Stimulated activated CD4-positive, alpha-beta T cell treated with anti-CD3 and anti-CD28 coated beads, Interleukin-2, amount 100 ng/mL, for 48 hours (primary cell): ENCODE results near the gene CYTH3.

ENCODE experiments used
- DNase-seq, 2 donors: peaks; one replicate each; pipeline ENCODE4 v3.0.0-alpha.2; 2020

CYTH3 gene

DNA sequence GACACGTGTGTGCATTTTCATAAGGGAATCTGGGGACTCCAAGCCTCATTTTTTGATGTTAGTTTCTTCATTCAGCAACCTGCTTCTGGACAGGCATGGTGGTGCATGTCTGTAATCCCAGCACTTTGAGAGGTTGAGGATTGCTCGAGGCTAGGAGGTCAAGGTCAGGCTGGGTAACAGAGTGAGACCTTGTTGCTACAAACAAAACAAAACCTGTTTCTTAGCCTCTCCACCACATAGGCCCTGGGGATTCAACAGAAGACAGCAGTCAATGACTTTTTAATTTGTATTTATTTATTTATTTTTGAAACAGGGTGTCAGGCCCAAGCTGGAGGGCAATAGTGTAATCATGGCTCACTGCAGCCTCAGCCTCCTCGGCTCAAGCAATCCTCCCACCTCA is 6.9 kb upstream of the CYTH3 start:
- no peak for DNase-seq

DNA sequence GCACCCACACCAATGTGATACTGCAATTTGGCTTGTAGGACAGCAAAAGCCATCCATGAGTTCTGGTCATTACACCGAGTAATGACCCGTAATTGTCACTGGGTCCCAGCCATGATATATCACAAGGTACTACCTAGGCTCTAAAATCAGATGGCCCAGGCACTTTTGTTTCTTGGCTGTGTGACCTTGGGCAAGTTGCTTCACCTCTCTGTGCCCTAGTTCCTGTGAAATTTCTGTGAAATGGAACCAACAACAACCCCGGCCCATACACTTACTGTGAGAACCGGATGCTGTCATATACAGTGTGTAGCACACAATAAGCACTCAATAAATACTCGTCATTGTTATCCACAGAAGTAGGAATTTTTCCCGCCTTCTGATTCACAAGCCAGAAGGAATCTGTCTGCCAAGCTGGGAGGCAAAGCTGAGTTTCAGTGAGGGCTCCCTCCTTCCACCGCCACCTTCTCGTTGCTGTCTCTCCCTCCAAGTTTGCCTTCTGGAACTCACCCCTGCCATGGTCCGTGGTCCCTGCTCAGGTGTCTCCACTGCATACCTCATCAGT is 6.4 kb upstream of the CYTH3 start:
- DNase-seq, result no peak

DNA sequence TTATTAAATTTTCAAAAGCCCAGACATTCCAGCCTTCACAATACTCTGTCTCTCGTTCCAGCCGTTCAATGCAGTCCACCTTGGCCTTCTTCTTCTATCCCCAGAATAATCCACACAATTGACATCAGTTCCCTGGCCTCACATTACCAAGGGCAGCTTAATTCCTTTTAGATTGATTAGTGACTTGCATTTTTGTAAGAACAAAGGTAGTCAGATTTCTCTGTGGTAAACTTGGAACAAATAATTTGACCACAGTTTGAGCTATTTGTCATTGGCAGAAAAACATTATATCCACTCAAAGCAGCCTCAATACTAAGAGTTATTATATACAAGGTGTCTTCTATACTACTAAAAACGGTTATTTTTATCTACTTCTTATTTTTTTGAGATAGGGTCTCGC is 5.1 kb upstream of the CYTH3 start:
- no peak for DNase-seq

DNA sequence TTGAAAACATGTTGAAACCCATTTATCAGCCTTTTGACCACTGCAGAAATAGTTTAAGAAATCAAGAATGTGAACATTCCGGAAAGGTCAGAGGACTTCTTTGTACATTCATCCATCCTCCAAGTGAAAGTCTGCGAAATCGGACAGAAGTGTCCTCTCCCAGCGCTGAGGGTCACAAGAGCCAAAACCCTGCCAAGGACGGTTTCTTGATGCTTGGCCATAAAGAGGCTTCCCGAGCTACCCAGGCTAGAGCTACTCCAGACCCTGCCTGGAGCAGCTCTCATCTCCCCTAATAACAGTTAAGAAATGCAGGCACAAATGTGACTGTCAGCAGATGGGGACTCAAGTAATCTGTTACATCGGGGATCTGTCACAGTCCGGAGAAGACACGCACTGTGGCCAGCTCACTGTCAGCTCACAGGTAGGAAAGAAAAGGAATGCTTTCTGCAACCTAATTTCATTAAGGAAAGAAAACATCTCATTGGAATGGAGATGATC is 4.5 kb upstream of the CYTH3 start:
- no peak for DNase-seq

DNA sequence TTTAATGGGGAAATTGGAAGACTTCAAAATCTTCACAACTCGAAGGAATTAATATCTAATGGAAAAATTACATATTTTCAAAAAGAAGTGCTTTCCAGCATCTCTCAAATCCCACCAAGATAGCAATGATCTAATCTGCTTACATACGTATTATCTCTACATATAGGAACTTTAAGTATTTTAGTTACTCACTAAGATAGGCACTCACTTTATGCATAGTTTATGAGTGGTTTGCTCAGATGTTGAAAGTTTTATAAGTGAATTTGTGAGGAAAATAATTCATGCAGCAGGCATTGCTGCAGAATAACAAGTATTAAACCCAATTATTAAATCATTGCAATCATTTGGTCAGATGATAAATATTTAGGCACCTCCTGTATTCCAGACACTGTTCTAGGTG is 2.3 kb upstream of the CYTH3 start:
- DNase-seq, result no peak

DNA sequence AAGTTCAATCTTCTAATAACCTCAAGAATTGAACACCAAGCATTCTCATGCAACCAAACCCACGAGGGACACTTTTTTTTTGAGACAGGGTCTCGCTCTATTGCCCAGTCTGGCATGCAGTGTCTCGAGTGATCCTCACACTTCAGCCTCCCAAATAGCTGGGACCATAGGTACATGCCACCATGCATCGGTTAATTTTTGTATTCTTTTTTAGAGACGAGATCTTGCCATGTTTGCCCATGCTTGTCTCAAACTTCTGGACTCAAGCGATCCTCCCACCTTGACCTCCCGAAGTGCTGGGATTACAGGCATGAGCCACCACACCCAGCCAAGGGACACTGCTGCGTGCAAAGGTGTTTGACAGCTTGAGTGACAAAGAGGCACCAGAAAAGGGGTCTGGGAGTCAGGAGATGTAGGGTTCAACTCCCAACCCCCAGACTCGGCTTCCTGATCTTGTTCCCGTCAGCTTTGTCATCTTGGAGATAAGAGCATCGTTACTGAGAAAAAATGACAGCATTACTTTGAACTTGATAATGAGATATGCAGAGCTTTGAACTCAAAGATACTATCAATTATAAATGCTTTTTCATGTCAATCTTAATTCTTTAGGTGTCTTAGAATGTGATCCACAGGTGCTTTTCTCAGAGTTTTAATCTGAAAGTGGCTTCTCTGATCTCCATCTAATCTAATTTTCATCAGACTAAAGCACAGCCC is 1.6 kb upstream of the CYTH3 start:
- no peak for DNase-seq

DNA sequence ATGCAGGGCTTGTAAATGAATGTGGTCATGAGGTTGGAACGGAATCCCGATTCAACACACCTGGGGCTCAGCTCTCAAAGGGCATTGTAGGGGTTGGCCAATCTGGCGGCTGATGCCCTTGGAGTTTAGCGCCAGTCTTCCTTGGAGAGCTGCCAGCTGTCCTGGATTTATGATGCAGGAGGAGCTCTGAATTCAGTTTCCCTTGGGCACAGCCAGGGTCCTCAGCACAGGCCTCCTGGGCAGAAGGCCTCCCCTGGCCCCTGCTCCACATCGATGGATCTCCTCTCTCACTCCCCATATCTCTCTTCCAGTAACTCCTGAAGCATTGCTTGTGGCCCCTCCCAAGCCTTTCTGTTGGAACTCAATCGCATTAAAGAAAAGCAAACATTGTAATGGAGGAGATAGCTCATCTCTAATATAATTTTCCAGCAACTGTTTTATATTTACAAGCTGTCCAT is 985 bp upstream of the CYTH3 start:
- DNase-seq, result no peak

DNA sequence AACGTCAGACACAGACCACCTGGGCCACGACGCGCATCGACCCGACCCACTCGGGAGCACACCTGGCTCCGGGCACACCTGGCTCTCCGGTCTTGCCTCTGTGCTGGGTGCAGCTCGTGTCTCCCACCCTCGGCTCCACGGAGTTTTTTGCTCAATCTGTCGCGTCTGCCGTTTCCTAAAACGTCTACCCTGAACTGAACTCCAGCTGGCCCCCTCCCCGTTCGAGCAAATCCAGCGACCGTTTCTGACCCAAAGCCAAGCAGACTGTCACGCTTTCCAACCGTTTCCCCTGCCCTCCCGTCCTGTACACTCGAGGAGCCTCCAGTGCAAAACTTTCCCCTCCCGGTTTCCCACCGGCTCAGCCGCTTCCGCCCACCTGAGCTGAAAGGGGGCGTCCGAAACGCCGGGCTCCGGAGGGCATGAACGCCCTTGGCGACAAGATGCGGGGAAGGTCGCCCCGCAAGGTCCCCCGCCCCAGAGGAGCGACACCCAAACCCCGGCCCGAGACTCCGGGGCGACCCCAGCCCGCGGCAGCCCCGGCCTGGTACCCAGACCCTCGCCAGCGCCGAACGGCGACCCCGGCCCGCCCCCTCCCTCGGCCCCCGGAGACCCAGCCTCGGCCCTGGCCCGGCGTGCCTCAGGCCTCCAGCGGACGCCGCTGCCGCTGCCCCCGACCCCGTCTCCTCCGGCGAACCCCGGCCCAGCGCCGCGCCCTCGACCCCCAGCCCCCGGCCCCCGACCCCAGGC is 557 bp downstream of the CYTH3 start:
- no peak for DNase-seq

DNA sequence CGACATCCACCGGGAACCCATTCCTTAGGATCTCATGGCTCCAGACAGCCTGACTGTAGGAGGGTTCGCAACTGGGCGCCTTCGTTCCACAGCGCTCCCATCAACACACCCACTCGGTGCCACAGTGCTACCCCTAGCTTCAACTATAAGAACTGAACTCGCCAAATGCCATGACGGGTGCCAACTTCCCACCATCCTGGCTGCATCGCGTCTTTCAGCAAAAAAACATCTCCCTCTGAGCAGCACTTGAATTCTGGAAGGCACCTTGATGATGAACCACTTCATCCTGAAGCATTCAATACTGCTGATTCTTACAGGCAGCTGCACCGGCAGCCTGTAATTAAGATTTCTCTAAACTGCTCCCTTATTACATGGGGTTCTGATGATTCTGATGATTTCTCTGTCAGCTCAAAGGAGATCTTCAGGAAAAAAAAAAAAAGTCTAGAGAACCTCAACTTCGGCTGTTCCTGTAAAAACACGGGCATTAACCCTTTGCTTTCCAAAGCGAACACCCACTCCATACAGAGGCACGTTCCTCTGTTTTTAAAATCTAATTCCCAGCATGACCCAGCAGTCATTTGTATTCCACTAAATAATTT is 1.3 kb downstream of the CYTH3 start:
- DNase-seq, result peak; percentile 19 to 21

DNA sequence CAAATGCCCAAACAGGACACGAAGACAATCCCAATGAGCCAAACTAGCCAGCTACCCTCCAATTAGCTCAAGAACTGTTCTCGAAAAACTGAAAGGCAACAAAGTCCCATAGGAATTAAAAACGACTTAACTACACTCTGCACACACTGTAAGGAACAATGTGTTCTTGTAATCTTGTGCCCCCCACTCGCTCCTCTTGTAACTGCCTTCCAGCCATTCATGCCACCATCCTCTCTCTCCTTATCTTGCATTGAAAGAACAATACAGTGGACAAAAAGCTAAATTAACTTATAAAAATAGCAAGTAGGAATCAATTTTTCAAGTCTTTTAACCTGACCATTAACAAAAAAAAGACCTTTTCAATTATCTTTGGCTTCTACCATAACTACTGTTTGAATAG is 2.9 kb downstream of the CYTH3 start:
- DNase-seq, result no peak

DNA sequence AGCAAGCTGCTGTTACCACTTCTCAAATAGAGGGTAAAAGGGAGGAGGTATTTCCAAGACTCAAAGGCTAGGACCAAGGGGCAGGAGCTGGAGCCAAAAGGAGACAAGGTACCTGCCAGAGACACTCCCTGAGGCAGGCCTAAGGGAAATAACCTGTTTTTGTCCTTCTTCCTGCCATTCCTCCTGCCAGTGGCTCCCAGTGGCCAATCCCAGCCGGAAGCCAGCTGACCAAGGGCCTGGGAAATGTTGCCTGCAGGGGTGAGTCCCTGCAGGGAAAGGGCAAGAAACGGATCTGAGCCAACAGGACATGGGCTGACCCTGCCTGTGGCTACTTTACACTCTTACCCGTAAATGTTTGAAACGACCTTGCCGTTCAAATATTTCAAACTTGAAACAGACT is 3.5 kb downstream of the CYTH3 start:
- DNase-seq, result no peak

DNA sequence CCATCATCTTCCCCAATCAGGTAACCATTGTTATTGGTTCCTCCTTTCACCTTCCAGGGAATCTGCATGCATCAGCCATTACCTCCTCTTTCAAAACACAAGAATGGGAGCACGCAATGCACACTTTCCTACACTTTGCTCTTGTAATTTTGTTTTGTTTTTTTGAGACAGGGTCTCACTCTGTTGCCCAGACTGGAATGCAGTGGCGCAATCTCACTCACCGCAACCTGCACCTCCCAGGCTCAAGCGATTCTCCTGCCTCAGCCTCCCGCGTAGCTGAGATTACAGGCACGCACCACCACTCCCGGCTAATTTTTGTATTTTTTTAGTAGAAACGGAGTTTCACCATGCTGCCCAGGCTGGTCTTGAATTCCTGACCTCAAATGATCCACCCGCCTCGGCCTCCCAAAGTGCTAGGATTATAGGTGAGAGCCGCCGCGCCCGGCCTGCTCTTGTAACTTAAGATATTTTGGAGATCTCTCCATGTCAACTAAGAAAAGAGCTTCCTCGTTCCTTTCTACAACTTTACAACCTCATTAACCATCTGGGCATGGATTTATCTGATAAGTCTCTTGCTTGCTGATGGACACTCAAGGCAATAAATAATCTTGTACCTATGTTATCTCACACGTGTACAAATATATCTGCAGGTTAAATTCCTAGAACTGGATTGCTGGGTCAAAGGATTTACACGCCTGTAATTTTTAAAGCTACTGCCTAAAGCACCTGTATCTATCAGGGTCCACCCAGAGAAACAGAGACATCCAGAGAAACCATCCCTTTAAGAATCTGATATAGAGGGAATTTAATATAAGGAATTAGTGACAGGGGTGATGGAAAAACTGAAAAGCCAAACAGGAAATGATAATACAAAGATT is 4.2 kb downstream of the CYTH3 start:
- no peak for DNase-seq

DNA sequence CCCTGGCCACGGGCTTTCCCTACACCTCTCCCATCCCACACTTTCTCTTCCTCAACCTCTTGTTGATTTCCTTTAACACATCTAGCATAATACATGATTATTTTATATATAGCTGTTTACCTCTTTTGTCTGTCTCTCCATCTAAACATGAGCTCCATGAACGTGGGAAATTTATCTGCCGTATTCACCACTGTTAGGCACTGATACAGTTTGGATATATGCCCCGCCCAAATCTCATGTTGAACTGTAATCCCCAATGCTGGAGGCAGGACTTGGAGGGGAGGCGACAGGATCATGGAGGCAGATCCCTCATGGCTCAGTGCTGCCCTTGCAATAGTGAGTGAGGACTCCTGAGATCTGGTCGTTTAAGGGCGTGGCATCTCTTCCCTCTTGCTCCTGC is 5.7 kb downstream of the CYTH3 start:
- DNase-seq, result no peak

DNA sequence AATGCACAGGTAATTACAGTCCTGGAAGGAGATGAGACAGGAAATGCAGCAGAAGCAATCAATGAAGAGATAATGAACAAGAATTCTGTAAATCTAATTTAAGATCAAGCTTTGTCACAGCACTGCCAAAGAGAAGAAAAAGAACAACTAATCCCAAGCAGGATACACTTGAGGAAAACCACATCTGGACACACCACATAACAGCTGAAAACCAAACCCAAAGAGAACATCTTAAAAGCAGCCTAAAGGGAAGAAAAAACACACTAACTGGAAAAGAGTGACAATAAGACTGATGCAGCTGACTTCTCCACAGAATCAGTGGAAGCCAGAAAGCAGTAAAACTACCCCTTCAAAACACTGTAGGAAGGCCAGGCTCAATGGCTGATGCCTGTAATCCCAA is 10.2 kb downstream of the CYTH3 start:
- DNase-seq, result no peak

DNA sequence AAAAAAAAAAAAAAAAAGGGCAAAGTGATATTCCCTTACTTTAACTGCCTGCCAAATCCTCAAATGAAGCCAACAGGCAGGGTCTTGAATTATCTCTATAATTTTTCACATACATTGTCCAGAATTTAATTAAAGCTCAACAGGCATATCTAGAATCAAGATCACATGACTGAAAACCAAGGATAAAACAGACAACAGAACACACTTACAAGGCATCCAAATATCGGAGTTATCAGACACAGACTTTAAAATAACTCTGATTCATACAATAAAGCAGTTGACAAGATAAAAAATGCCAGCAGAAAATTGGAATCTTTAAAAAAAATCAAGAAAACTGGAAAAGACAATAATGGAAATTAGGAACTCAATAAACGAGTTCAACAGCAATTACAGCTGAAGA is 10.7 kb downstream of the CYTH3 start:
- DNase-seq, result no peak

DNA sequence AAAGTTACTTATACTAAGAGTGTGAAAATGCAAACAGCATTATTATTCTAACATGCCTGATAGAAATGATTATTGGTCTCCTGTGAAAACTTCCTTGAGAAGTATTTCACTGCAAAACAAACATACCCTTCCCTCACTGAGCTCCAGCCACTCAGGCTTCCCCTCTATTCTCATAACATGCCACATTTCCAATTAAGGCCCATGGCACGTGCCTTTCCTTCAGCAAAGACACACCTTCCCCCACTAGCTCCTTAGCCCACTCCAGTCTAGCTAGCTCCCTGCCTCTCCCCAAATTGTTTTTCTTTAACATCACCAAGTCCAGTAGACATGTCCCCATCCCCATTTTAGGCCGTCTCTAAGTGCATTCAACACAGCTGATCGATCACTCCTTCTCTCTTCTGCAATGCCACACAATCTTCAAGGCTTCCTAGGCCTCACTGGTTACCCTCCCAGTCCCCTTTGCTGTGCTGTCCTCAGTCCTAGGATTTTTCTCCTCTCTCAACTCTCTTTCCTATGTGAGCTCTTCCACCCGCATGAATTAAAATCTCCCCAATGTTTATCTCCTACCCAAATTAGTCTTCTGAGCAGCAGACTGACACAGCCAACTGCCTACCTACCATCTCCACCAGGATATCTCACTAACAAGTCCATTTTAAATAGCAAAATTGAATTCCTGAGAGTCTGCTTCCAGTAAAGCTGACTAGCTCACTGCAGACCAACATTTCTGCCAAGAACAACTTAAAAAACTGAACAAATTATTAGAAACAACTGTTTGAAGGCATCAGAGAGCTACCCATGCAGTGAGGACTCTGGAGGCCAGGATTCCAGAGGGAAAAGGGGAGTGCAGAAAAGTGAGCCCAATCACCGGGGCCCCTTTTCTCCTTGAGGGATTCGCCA is 11.9 kb downstream of the CYTH3 start:
- DNase-seq, result no peak

DNA sequence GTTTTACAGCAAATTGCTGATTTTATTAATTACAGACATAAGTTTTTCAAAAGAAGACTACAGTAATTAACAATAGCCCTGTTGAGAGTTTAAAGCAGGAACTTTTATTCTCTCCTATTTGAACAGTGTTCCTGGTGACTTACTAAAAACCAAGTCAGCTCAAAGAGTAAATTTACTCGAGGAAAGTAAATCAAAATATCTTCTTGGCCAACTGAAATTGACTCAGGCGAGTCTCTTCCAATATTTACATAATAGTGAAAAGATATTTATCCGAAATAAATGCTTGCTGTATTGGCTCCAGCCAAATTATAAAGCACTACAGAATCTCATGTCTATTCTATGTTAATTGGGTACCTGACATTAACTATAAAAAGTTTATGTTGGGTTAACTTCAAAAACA is 13.2 kb downstream of the CYTH3 start:
- DNase-seq, result no peak

DNA sequence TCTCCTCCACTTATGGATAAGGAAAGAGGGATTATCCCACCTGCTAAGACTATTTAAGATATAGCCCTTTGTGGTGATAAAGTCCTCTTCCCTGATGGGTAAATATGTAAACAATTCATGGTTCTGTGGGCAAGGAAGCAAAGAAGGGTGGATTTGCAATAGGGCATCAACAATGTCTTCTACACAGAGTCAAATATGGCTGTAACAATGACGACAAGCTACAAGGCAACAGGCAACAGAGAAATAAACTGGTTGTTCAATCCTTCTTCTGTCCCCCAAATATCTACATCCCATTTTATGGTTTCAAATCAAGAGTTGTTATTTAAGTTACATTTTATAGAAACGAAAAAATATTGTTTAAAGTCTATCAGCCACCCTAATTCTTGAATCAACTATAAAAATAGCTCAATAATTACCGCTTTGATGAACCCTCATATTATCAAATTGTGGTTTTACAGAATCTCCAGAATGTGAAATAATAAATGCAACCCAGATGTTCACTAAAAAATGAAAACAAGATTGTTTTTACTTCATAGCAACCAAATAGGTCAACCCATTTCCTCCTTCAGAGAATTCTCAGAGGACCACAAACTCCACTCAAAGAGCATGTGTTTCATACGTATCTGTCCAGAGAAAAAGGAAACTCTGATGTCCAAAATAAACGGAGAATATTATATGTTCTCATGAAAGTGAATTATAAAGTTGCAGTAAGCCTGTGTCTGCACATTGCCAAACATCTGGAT is 13.8 kb downstream of the CYTH3 start:
- DNase-seq, result no peak

DNA sequence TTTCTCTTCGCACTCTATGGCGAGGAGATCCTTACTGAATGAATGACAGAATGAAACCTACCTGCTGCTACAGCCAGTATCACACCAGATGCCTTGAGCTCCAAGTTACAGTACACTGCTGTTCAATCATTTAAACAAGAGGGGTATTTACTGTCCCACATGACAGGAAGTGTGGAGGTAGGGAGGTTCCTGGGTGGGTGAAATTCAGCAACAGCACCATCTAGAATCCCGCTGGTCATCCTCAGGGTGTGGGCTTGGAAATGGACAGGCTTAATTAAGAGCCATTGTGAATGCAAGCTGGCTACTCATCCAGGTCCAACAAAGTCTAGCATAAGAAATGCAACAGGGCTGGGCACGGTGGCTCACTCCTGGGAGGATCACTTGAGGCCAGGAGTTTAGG is 14.7 kb downstream of the CYTH3 start:
- DNase-seq, result no peak

DNA sequence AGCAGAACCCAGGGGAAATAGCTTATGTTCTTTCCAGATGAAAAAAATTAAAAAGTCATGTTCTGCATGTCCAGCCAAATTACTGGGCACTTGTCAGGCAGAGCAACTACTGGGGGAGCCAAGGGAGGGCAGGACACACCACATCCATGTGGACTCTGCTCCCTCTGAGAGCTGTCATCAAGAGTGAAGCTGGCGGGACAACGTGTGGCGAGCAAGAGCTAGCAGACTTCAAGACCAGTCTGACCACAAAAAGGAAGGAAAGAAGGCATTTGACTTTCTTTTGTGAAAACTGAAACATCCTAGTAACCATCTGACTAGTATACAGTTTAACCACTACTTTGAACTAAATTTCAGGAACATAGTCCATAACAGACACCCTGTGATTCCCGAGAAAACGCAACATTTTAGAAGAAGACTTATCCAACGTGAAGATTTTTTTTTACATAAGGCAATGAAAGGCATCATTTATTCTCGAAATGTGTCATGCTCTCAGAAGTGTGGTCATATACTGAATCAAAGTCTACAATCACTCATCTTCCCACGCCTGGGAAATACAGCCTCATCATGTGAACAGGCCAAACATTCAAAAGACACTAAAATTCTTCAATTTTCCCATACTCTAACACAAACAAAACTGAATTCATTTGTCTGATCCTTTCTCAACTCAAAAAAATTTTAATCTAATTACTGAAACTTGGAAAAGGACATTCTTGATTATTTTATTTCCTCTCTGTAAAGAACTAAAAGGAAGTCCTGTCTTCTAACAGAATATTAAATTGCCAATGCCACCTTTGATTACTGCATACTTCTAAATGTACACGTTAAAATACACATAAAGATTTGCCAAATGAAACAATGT is 15.5 kb downstream of the CYTH3 start:
- DNase-seq, result peak in 1 of 2 donors; percentile 22
